GM23338 (cell line): Measurements from ENCODE around the gene NBAS. TPM values are rescaled to one million over a fixed set of nuclear protein-coding genes. Genes with fewer than 3 reads are reported as not detected.
A peak's percentile ranks its signal among the peaks of the same experiment; 100 is the strongest.

Experiments
- ATAC-seq: fragments of 200-7000 bp; cut with Tn5 transposase; 3 replicates; pipeline ENCODE4 v1.9.1; 2020
- DNase-seq: peaks from one replicate; pipeline ENCODE4 v3.0.0-alpha.2; 2015; ENCODE audit warnings: low spot score
- H2AFZ ChIP-seq: fragments of 200-600 bp; sonication (generic); 2 replicates; pipeline ENCODE4 v1.8.0; 2016; ENCODE audit warnings: antibody characterized with exemption, mild to moderate bottlenecking, moderate library complexity
- H3F3A ChIP-seq: fragments of 200-600 bp; sonication (generic); replicated peaks from 2 replicates; pipeline ENCODE4 v1.8.0; 2017; ENCODE audit warnings: antibody characterized with exemption, mixed run types, low read depth
- H3K27ac ChIP-seq: fragments of 200-600 bp; sonication (generic); 2 replicates; pipeline ENCODE4 v1.6.1; 2016; ENCODE audit warnings: low read depth
- H3K27me3 ChIP-seq: fragments of 200-600 bp; sonication (generic); 2 replicates; pipeline ENCODE4 v1.8.0; 2016; ENCODE audit warnings: mild to moderate bottlenecking, mixed run types, moderate library complexity; ENCODE audit not compliant: insufficient read depth
- H3K36me3 ChIP-seq: fragments of 200-600 bp; sonication (generic); 2 replicates; pipeline ENCODE4 v1.8.0; 2016; ENCODE audit warnings: mild to moderate bottlenecking; ENCODE audit not compliant: insufficient read depth
- H3K4me1 ChIP-seq: fragments of 200-600 bp; sonication (generic); 2 replicates; pipeline ENCODE4 v1.8.0; 2016; ENCODE audit warnings: mild to moderate bottlenecking, moderate library complexity; ENCODE audit not compliant: insufficient read depth
- H3K4me2 ChIP-seq: fragments of 200-600 bp; sonication (generic); 2 replicates; pipeline ENCODE4 v1.7.1; 2017; ENCODE audit warnings: mixed run types
- H3K4me3 ChIP-seq: fragments of 200-600 bp; sonication (generic); 2 replicates; pipeline ENCODE4 v1.6.1; 2016; ENCODE audit warnings: mixed run types
- H3K79me2 ChIP-seq: fragments of 200-600 bp; sonication (generic); replicated peaks from 2 replicates; pipeline ENCODE4 v1.8.0; 2017; ENCODE audit warnings: mild to moderate bottlenecking; ENCODE audit not compliant: insufficient read depth
- H3K9me2 ChIP-seq: fragments of 200-600 bp; sonication (generic); 2 replicates; pipeline ENCODE4 v1.8.0; 2017; ENCODE audit not compliant: insufficient read depth
- H4K20me1 ChIP-seq: fragments of 200-600 bp; sonication (generic); replicated peaks from 2 replicates; pipeline ENCODE4 v1.8.0; 2017; ENCODE audit warnings: mild to moderate bottlenecking; ENCODE audit not compliant: insufficient read depth
- H3K27ac Mint-ChIP-seq: 2 replicates; pipeline ENCODE4 v1.8.0; 2020; ENCODE audit warnings: inconsistent platforms, mild to moderate bottlenecking, moderate library complexity, mixed read lengths
- H3K27me3 Mint-ChIP-seq: 3 replicates; pipeline ENCODE4 v1.8.0; 2022; ENCODE audit warnings: low read depth, mild to moderate bottlenecking, moderate library complexity, mixed read lengths, inconsistent platforms; ENCODE audit not compliant: insufficient read depth, poor library complexity
- H3K36me3 Mint-ChIP-seq: 3 replicates; pipeline ENCODE4 v1.8.0; 2021; ENCODE audit warnings: low read depth, mild to moderate bottlenecking, inconsistent platforms, moderate library complexity, mixed read lengths
- H3K4me1 Mint-ChIP-seq: 3 replicates; pipeline ENCODE4 v1.8.0; 2020; ENCODE audit warnings: mild to moderate bottlenecking, inconsistent platforms, mixed read lengths
- H3K4me3 Mint-ChIP-seq: 3 replicates; pipeline ENCODE4 v1.8.0; 2021; ENCODE audit warnings: moderate library complexity, mild to moderate bottlenecking, inconsistent platforms, mixed read lengths
- H3K9me3 Mint-ChIP-seq: 3 replicates; pipeline ENCODE4 v1.8.0; 2020; ENCODE audit warnings: moderate library complexity, mild to moderate bottlenecking, inconsistent platforms, mixed read lengths
- EZH2 ChIP-seq: fragments of 200-600 bp; sonication (generic); IDR thresholded peaks from one replicate; pipeline ENCODE4 v1.8.0; 2017; ENCODE audit warnings: antibody characterized with exemption, mild to moderate bottlenecking, low read depth; ENCODE audit not compliant: unreplicated experiment
- EZH2phosphoT487 ChIP-seq: fragments of 200-600 bp; sonication (generic); IDR thresholded peaks from one replicate; pipeline ENCODE4 v1.8.1; 2018; ENCODE audit warnings: antibody characterized with exemption; ENCODE audit not compliant: unreplicated experiment
- POLR2AphosphoS5 ChIP-seq: IDR thresholded peaks from 2 replicates; pipeline ENCODE4 v1.6.1; 2016; ENCODE audit warnings: antibody characterized with exemption, low read depth
- ZNF331 ChIP-seq: fragments of 250-450 bp; sonication (Bioruptor Pico); IDR thresholded peaks from 2 replicates; pipeline ENCODE4 v1.5.0; 2020; ENCODE audit warnings: low read depth, mild to moderate bottlenecking, moderate library complexity
- polyA plus RNA-seq: library from polyadenylated mRNA; unstranded; fragments of >200 nt; fragmentation: Nextera tagmentation; extraction: Ambion mirVana; gene quantifications from 2 replicates; pipeline ENCODE4 v1.2.1, GENCODE V29; 2016
- total RNA-seq: library from RNA; depleted of rRNA; stranded (reverse); fragments of >200 nt; shearing (Covaris generic); gene quantifications from 2 replicates; pipeline ENCODE4 v1.2.3, GENCODE V29; 2014
- TF ChIP-seq, protein P1 (sequence below): IDR thresholded peaks from one replicate; pipeline ENCODE4 v1.6.1; 2018; ENCODE audit warnings: antibody characterized with exemption; ENCODE audit not compliant: unreplicated experiment
- TF ChIP-seq, protein P2 (sequence below): fragments of 250-450 bp; sonication (Bioruptor Pico); IDR thresholded peaks from 2 replicates; pipeline ENCODE4 v1.5.0; 2020; ENCODE audit warnings: mild to moderate bottlenecking, moderate library complexity

NBAS gene
- total and polyA plus RNA-seq, 2 experiments from 2014 or later: 24.8 to 38.9 TPM

DNA sequence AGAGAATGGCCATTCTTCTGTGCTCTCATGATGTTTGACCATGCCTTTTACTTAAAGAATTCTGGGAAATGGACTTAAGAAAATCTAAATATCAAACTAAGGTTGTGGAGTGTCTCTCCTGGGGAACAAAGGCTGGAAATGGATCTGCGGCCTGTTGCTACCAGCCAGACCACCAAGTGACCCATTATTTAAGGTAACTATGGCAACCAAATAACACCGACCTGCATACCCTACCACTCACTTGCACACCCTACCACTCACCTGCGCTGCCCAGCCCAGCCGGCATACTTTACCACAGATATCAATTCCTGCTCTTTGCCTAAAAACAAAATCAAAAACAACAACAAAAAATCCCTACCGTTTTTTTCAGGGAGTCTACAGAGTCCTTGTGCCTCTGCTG, 203.2 kb downstream of the NBAS start (continued):
- TF ChIP-seq, protein P1, sequence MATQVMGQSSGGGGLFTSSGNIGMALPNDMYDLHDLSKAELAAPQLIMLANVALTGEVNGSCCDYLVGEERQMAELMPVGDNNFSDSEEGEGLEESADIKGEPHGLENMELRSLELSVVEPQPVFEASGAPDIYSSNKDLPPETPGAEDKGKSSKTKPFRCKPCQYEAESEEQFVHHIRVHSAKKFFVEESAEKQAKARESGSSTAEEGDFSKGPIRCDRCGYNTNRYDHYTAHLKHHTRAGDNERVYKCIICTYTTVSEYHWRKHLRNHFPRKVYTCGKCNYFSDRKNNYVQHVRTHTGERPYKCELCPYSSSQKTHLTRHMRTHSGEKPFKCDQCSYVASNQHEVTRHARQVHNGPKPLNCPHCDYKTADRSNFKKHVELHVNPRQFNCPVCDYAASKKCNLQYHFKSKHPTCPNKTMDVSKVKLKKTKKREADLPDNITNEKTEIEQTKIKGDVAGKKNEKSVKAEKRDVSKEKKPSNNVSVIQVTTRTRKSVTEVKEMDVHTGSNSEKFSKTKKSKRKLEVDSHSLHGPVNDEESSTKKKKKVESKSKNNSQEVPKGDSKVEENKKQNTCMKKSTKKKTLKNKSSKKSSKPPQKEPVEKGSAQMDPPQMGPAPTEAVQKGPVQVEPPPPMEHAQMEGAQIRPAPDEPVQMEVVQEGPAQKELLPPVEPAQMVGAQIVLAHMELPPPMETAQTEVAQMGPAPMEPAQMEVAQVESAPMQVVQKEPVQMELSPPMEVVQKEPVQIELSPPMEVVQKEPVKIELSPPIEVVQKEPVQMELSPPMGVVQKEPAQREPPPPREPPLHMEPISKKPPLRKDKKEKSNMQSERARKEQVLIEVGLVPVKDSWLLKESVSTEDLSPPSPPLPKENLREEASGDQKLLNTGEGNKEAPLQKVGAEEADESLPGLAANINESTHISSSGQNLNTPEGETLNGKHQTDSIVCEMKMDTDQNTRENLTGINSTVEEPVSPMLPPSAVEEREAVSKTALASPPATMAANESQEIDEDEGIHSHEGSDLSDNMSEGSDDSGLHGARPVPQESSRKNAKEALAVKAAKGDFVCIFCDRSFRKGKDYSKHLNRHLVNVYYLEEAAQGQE: no peak

DNA sequence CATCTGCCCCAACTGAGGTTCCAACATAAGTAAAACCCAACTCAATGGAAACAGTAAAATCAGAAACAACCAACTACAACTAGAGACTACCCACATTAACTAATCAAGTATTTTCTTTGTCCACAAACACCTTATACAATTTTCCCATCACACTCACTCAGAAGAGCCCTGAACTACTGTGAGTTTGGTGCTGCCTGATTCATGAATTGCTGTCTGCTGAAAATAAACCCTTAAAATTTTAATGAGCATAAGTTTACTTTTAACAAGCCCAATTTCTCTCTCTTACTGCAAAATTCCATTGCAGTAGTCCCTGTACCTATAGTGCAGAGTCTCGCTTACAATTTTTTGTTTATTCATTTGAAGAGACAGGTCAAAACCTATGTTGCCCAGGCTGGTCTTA, 203.9 kb downstream of the NBAS start:
- H3K36me3 Mint-ChIP-seq: peaks cover 15% of the 10 kb centered on the region
- peak overlapping the region; percentile 17; the same call in 1 of the 2 replicates for H3K27ac Mint-ChIP-seq
- no peak overlapping the region for H3K4me2 ChIP-seq
- H3K4me3 ChIP-seq: no peak overlapping the region
- no peaks in the 10 kb centered on the region for H3K27me3 Mint-ChIP-seq
- H3K9me2 ChIP-seq: 0 out of 2 replicates have a peak, but pooled peaks cover 2% of the 10 kb centered on the region
- no peaks in the 10 kb centered on the region for H3K79me2 ChIP-seq
- H3K4me1 Mint-ChIP-seq: peaks cover 36% of the 10 kb centered on the region
- H3K9me3 Mint-ChIP-seq: no peaks in the 10 kb centered on the region
- H3F3A ChIP-seq: no peaks in the 10 kb centered on the region
- no peaks in the 10 kb centered on the region for H3K36me3 ChIP-seq
- peaks cover 3% of the 10 kb centered on the region; the same call in 1 of the 2 replicates for H3K4me1 ChIP-seq
- H4K20me1 ChIP-seq: no peaks in the 10 kb centered on the region
- ATAC-seq: no peak
- H3K27me3 ChIP-seq: no peaks in the 10 kb centered on the region
- H3K4me3 Mint-ChIP-seq: no peak overlapping the region
- no peak for TF ChIP-seq POLR2AphosphoS5
- no peak overlapping the region for H2AFZ ChIP-seq
- no peak overlapping the region for H3K27ac ChIP-seq
- no peak for DNase-seq

DNA sequence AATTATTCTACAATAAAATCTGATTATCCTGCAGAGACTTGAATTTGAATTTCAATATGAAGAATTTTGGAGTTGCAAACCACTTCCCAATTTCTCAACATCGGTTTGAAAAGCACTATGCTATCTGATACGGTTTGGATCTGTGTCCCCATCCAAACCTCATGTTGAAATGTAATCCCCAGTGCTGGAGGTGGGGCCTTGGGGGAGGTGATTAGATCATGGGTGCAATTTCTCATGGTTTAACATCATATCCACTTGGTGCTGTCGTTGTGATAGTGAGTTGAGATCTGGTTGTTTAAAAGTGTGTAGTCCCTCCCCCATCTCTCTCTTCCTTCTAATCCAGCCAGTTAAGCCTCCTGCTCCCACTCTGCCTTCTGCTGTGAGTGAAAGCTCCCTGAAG, 205.7 kb downstream of the NBAS start:
- Histone ChIP-seq H3K79me2 (no peaks in the 10 kb centered on the region), H3K4me1 (peaks cover 3% of the 10 kb centered on the region; the same call in 1 of the 2 replicates), H3F3A (no peaks in the 10 kb centered on the region), H3K9me2 (no peaks in the 10 kb centered on the region), H3K27ac (no peak overlapping the region), H3K27me3 (no peaks in the 10 kb centered on the region), H2AFZ (no peak overlapping the region), H4K20me1 (no peaks in the 10 kb centered on the region), H3K4me2 (no peak overlapping the region), H3K36me3 (no peaks in the 10 kb centered on the region), H3K4me3 (no peak overlapping the region)
- Mint-ChIP-seq H3K27ac (peak overlapping the region; percentile 34), H3K4me3 (no peak overlapping the region; the same call in 2 of the 3 replicates), H3K4me1 (peaks cover 36% of the 10 kb centered on the region), H3K9me3 (no peaks in the 10 kb centered on the region), H3K36me3 (peaks cover 25% of the 10 kb centered on the region), H3K27me3 (peaks cover 2% of the 10 kb centered on the region)
- ATAC-seq: no peak; the same call in 2 of the 3 replicates
- no peak for DNase-seq
- TF ChIP-seq POLR2AphosphoS5: no peak
- no peak for TF ChIP-seq EZH2phosphoT487
- no peak for TF ChIP-seq ZNF331 (CRISPR knock-in tag)
- TF ChIP-seq EZH2: no peak
- TF ChIP-seq, protein P1: no peak
- TF ChIP-seq, protein P2, sequence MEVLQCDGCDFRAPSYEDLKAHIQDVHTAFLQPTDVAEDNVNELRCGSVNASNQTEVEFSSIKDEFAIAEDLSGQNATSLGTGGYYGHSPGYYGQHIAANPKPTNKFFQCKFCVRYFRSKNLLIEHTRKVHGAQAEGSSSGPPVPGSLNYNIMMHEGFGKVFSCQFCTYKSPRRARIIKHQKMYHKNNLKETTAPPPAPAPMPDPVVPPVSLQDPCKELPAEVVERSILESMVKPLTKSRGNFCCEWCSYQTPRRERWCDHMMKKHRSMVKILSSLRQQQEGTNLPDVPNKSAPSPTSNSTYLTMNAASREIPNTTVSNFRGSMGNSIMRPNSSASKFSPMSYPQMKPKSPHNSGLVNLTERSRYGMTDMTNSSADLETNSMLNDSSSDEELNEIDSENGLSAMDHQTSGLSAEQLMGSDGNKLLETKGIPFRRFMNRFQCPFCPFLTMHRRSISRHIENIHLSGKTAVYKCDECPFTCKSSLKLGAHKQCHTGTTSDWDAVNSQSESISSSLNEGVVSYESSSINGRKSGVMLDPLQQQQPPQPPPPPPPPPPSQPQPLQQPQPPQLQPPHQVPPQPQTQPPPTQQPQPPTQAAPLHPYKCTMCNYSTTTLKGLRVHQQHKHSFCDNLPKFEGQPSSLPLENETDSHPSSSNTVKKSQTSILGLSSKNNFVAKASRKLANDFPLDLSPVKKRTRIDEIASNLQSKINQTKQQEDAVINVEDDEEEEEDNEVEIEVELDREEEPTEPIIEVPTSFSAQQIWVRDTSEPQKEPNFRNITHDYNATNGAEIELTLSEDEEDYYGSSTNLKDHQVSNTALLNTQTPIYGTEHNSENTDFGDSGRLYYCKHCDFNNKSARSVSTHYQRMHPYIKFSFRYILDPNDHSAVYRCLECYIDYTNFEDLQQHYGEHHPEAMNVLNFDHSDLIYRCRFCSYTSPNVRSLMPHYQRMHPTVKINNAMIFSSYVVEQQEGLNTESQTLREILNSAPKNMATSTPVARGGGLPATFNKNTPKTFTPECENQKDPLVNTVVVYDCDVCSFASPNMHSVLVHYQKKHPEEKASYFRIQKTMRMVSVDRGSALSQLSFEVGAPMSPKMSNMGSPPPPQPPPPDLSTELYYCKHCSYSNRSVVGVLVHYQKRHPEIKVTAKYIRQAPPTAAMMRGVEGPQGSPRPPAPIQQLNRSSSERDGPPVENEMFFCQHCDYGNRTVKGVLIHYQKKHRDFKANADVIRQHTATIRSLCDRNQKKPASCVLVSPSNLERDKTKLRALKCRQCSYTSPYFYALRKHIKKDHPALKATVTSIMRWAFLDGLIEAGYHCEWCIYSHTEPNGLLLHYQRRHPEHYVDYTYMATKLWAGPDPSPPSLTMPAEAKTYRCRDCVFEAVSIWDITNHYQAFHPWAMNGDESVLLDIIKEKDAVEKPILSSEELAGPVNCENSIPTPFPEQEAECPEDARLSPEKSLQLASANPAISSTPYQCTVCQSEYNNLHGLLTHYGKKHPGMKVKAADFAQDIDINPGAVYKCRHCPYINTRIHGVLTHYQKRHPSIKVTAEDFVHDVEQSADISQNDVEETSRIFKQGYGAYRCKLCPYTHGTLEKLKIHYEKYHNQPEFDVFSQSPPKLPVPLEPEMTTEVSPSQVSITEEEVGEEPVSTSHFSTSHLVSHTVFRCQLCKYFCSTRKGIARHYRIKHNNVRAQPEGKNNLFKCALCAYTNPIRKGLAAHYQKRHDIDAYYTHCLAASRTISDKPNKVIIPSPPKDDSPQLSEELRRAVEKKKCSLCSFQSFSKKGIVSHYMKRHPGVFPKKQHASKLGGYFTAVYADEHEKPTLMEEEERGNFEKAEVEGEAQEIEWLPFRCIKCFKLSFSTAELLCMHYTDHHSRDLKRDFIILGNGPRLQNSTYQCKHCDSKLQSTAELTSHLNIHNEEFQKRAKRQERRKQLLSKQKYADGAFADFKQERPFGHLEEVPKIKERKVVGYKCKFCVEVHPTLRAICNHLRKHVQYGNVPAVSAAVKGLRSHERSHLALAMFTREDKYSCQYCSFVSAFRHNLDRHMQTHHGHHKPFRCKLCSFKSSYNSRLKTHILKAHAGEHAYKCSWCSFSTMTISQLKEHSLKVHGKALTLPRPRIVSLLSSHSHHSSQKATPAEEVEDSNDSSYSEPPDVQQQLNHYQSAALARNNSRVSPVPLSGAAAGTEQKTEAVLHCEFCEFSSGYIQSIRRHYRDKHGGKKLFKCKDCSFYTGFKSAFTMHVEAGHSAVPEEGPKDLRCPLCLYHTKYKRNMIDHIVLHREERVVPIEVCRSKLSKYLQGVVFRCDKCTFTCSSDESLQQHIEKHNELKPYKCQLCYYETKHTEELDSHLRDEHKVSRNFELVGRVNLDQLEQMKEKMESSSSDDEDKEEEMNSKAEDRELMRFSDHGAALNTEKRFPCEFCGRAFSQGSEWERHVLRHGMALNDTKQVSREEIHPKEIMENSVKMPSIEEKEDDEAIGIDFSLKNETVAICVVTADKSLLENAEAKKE (CRISPR knock-in tag): no peak
